ENCODE data around the gene PTPN5.
"Not testable (repeated sequence)": the region's sequence is repeated elsewhere in the genome, so short reads cannot be mapped to it uniquely, and the experiment has no call there.

The PTPN5 gene

GRCh38 chr11:18681949-18682348 is 109.6 kb downstream of the PTPN5 start:
- not testable (repeated sequence) for DNase-seq (ENCODE audit: low read depth)
